HG02571 (cell line): ENCODE results near the gene SLC5A10.
"Not testable (repeated sequence)": the region's sequence is repeated elsewhere in the genome, so short reads cannot be mapped to it uniquely, and the experiment has no call there.

Experiments
- ATAC-seq: cut with Tn5 transposase; IDR thresholded peaks from one replicate; pipeline ENCODE4 v1.9.1; 2021; ENCODE audit warnings: mild to moderate bottlenecking, moderate library complexity; ENCODE audit not compliant: unreplicated experiment

Gene SLC5A10

DNA sequence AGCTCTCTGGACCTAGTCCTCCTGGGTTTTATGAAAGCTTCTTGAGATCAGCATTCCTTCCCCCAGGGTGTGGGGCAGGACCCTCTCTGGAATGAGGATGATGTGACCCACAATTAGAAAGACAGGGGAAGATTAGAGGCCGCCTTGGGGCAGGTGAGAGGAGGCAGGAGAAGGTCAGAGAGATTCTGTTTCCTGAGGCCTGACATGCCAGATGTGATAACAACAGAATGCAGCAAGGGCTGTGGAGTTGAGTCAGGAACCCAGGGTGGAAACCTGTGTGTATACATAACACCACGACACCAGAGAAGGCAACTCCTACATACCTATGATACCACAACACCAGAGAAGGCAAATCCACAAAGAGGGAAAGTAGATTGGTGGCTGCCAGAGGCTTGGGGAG lies 5.4 kb upstream of the SLC5A10 start:
- ATAC-seq: no peak

- ATAC-seq: no peak
Measured at GRCh38 chr17:18947866-18948265, 4.1 kb upstream of the SLC5A10 start.

GRCh38 chr17:18948476-18949006 lies 3.4 kb upstream of the SLC5A10 start:
- ATAC-seq: no peak

- no peak for ATAC-seq
Measured at GRCh38 chr17:18949566-18949965, 2.4 kb upstream of the SLC5A10 start.

- ATAC-seq: no peak
Measured at GRCh38 chr17:18950346-18950745, 1.6 kb upstream of the SLC5A10 start.

DNA sequence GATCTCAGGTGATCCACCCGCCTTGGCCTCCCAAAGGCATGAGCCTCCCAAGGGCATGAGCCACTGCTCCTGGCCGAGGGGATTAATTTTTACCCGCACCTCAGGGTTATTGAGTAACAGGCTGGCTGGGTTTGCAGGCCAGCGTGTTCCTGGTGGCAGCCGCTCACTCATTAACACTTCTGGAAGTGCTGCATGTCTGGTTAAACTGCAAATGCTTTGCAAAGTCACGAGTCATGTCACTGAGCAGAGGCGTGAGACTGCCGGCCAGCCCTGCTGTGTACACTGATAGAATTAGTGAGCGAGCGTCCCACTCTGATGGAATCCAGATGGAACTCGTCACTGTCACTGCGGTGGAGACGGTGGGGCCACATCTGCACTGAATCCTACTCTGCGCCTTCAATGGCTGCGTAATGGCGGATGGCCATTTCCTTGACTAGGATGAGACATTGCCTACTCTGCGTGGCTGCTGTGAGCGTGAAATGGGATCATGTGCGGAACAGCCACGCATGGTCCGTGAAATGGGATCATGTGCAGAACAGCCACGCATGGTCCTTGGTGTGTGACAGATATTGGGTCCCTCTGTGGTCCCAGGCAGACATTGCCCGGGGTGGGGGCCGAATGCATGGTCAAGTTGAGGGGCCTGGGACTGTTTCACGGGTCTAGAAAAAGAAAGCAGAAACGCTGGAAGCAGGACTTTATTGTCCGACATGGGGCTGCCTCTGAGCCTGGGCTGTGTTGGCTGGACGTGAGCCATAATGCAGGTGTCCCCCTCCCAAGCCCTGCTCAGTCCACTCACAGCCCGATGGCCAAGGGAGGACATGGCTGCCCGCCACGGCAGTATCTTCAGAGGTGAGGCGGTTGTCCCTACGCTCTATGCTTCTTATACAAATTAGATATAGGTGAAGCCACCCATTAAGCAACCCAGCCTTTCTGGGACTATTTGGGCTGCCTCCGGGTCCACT lies 740 bp upstream of the SLC5A10 start:
- ATAC-seq: no peak

DNA sequence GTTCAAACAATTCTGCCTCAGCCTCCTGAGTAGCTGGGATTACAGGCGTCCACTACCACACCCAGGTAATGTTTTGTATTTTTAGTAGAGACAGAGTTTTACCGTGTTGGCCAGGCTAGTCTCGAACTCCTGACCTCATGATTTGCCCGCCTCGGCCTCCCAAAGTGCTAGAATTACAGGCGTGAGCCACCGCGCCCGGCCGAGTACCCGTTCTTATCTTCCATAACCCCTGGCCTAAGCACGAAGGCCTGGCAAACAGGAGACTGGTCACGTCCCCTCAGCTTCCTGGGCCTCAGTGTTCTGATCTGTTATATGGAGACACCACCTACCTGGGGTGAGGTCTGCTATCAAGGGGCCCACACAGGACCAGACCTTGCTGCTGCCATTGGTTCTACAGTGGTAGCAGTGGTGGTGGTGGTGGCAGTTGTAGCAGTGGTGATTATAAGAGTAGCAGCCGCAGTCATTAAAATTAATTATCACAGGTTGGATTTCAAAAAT lies 1.3 kb downstream of the SLC5A10 start:
- no peak for ATAC-seq

DNA sequence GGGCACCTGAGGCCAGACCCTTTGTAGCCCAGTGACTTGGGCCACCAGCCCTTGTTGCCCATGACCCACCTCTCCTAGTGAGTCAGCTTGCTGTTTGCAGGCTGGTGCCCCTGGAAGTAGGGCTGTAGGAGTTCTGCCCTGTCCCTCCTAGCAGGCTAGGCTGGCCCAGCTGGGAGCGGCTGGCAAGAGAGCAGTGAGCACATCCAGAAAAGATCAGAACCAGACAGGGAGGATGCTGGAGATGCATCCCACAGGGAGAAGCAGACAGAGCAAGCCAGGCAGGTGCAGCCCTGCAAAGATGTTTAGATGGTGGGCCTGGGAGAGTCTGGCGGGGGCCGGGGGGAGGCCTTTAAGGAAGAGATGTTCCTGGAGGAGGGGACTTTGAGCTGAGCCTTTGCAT lies 2.4 kb downstream of the SLC5A10 start:
- no peak for ATAC-seq

DNA sequence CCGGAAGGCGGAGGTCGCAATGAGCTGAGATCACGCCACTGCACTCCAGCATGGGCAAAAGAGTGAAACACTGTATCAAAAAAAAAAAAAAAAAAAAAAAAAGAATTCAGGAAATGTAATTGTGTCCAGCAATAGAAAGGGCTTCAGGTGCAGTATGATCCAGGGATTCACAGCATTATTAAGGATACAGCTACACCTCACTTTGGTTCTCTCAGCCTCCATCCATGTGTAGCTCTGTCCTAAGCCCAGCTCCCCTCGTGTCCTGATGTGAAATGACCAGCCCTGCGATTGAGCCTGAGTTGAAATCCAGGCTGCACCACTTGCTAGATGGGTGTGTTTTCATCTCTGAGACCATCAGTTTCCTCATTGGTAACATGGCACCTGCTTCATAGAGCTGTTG lies 3.0 kb downstream of the SLC5A10 start:
- ATAC-seq: no peak

DNA sequence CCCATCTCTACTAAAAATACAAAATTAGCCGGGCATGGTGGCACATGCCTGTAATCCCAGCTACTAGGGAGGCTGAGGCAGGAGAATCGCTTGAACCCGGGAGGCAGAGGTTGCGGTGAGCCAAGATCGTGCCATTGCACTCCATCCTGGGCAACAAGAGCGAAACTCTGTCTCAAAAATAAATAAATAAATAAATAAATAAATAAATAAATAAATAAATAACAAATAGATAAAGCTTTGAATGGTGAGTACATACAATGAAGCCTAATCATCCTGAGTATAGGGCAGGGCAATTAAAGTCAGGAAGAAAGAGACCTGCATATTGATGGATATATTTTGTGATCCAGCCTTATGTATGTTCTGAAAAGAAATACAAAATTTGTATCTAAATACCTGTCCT lies 4.1 kb downstream of the SLC5A10 start:
- not testable (repeated sequence) for ATAC-seq

- no peak for ATAC-seq
Measured at GRCh38 chr17:18956581-18956980, 4.6 kb downstream of the SLC5A10 start.

DNA sequence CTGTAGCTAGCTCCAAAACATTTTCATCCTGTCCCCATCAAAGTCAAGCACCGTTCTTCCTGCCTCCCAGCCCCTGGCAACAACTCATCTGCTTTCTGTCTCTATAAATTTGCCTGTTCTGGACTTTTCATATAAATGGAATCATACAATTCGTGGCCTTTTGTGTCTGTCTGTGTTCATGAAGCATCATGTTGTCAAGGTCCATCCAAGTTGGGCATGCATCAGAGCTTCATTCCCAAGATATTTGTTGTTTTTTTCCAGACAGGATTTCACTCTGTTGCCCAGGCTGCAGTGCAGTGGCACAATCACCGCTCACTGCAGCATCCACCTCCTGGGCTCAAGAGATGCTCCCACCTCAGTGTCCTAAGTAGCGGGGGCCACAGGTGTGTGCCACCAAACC lies 5.9 kb downstream of the SLC5A10 start:
- no peak for ATAC-seq

DNA sequence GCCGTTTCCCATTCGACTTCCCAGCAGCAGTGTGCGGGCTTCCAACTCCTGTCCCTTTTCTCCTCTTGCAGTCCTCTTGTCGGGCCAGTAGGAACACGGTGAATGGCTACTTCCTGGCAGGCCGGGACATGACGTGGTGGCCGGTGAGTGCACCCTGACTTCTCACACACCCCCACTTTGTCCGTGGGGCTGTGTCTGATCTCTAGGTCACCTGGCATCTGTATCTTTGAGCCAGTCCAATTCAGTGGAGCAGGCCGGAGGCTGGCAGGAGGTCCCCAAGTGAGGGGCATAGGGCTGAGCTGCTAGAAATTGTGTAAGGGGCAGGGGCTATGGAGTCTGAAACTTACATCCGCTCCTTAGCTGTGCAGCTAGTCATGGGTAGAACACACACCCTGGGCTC lies 6.6 kb downstream of the SLC5A10 start:
- ATAC-seq: no peak

- ATAC-seq: no peak
Measured at GRCh38 chr17:18959071-18959844, 7.3 kb downstream of the SLC5A10 start.

GRCh38 chr17:18959845-18960240 lies 7.9 kb downstream of the SLC5A10 start:
- no peak for ATAC-seq

- no peak for ATAC-seq
Measured at GRCh38 chr17:18960241-18960665, 8.3 kb downstream of the SLC5A10 start.

DNA sequence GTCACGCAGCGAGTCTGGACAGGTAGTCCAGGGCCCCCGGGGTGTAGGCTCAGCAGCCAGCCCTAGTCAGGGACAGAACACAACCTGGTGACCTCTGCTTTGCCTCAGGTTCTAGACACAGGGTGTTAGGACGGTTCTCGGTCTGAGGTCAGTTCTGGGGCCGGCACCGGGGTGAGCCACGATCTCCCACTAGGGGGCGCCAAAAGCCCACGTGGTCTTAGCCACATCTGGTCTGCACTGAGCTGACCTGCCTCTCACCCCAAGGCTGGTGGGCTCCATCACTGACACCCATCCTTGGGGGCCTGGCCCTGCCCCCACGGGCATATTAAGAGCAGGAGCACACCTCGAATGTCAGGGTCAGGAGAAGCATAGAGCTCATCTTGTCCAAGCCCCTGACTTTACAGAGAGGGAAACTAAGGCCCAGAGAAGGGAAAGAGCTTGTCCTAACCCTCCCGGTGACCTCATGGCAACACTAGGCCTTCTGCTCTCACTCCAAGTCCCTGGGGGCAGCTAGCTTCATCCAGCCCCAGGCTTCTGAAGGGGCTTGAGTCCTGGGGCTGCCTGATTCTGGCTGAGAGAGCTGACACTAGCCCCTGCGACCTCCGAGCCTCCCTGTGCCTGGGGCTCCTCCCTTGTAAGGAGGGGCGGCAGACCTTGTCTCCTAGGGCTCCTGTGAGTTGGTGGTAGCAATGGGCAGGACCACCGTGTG lies 9.0 kb downstream of the SLC5A10 start:
- peak; percentile 65 for ATAC-seq

DNA sequence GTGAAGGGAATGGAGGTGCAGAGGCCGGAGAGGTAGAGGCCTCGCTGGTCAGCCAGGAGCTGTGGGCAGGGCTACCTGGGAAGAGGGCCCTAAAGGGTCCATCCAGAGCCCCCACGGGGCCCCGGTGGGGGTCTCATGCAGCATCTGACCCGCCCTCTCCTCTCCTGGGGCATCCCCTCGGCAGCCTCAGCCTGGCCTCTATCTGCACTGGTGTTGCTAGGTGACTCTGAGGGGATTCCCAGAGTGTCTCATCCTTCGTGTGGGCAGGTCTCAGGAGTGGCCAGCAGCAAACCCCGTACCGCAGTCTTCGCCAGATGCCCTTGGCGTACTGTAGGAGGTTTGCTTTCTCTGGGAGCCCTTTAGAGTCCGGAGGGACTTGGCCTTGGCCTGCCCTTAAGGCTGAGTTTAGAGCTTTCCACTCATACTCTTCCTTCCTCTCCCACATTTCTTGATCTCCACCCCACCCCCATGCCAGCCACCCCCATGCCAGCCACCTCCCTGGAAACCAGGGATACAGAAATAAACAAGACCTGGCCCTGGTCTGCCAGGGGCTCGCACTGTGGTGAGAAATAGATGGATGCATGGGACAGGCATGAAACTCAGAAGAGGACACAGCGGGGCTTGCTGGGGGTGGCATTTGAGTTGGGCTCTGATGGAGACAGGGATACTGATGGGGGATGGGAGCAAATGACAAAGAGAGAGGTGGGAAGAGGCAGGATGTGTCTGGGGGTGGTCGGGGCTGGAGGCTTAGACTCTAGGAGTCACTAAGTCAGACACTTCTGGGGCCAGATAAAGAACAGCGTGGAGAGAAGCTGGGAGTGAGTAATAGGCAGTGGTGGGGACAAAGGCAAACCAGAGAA lies 9.9 kb downstream of the SLC5A10 start:
- no peak for ATAC-seq

DNA sequence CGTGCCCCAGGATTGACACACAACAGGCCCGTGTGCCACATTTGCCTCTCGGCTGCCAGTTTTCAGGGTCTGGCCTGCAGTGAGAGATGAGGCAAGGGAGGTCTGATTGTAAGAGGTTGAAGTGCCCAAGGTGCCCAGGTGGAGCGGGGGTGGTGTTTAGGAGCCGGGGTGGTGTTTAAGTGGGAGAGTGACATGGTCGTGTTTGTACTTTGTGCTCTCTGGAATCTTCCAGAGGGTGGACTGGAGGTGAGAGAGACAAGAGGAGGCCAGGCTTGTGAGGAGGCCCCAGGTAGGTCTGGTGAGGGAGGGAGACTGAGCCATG lies 10.5 kb downstream of the SLC5A10 start:
- no peak for ATAC-seq
